Stimulated activated CD4-positive, alpha-beta T cell treated with anti-CD3 and anti-CD28 coated beads, Interleukin-15, amount 100 ng/mL, for 1 hour (primary cell): ENCODE results near the gene FKBP15.
"Not testable (repeated sequence)": the region's sequence is repeated elsewhere in the genome, so short reads cannot be mapped to it uniquely, and the experiment has no call there.

ENCODE experiments used
- DNase-seq, 2 donors: peaks; one replicate each; pipeline ENCODE4 v3.0.0-alpha.2; 2020; ENCODE audit warnings: low read depth in 1 of 2, low spot score in 1 of 2

The FKBP15 gene

GRCh38 chr9:113237026-113237425 is 15.9 kb upstream of the FKBP15 start:
- DNase-seq = no peak

GRCh38 chr9:113235701-113236255 is 14.7 kb upstream of the FKBP15 start:
- not testable (repeated sequence) for DNase-seq

GRCh38 chr9:113231701-113232100 is 10.6 kb upstream of the FKBP15 start:
- no peak for DNase-seq

- DNase-seq = no peak
Observed at GRCh38 chr9:113228130-113228665, 7.1 kb upstream of the FKBP15 start.

DNA sequence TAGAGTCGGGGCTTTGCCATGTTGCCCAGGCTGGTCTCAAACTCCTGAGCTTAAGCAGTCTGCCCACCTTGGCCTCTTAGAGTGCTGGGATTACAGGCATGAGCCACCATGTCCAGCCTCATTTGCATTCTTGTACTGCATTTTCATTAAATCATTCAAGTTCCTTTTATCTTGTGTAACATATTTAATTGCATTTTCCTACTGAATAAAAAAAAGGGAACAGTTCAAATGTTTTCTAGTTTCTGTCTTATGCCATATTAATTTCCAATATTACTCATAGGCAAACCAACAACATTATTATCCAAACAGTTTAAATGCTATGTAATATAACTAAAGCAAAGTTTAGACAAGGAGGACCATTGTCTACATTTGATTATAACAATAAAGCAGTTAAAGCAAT is 6.4 kb upstream of the FKBP15 start:
- DNase-seq = no peak

- DNase-seq = no peak
Observed at GRCh38 chr9:113223963-113224362, 2.9 kb upstream of the FKBP15 start.

GRCh38 chr9:113222482-113222841 is 1.4 kb upstream of the FKBP15 start:
- no peak for DNase-seq

GRCh38 chr9:113221800-113222481 is 864 bp upstream of the FKBP15 start:
- DNase-seq = no peak

DNA sequence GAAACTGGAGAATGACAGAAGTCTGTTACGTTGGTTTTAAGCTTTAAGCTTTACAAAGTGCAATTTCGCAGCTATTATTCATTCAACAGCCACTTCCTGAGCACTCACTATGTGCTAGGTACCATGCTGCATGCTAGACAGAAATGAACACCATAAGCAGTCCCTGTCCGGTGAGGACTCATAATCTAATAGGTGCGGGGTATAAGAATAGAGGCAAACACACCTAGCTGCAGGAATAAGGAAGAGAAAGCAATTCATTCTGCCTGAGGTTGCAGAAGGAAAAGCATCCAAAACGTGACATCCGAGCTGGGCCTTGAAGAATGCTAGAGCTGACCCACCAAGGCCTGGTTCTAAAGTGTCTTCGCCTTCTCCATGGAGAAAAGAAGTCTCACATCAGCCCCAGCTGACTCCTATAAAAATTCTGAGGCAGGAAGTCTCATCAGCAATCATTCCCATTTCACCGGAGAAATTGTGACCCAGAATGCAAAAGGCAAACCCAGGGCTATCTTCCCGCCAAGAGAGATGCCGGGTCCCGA is 542 bp downstream of the FKBP15 start:
- no peak for DNase-seq

- DNase-seq = no peak
Observed at GRCh38 chr9:113219969-113220368, 1.1 kb downstream of the FKBP15 start.

DNA sequence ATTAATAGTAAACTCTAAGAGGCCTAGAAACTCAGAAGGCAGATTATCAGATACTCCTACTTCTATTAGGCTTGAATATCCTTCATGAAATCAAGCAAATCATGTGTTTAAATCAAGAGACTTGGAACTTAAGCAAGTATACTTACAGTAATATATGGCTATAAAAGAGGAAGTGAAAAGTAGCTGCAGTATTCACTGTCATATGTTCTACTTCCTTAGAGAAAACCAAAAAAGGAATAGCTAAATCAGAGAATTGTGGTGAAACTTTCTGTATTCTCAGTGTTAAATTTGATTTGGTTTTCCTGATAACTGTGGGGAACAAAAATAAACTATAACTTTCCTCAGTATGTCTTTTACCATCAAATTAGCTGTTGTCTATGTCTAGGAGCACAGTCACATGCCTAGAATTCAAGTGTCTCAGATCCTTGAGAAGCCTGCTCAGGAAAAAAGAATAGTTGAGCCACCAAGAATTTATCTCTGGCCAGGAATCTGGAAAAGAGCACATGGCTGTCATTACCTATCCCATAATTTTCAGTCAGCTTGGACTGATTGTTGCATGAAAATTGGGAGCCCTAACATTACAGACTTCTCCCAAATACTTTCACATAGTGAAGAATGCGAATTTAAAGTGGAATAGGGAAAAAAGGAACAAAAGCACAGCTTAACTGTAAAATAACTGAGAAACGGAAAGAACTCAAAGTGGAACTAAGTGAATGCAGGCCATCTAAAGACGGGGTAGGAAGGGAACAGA is 1.7 kb downstream of the FKBP15 start:
- DNase-seq = no peak

DNA sequence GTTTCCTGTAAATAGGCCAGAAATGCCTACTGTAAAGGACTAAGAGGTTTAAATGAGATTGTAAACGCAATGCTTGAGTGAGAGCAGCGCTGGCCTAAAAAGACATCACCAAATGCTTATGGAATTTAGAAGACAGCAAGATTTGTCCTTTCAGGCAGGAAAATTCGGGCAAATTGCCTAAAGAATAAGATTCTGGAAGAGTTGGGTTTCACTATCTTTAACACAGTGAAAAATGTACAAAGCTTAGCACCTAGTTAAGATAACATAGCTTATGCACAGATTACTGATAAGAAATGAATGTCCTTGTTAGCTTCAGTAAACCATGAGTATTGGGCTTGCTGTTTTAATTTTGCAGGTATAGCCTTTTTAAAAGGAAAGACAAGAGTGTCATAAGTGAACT is 4.7 kb downstream of the FKBP15 start:
- no peak for DNase-seq

- no peak for DNase-seq
Observed at GRCh38 chr9:113215132-113215531, 5.9 kb downstream of the FKBP15 start.

GRCh38 chr9:113210815-113211214 is 10.3 kb downstream of the FKBP15 start:
- no peak for DNase-seq

DNA sequence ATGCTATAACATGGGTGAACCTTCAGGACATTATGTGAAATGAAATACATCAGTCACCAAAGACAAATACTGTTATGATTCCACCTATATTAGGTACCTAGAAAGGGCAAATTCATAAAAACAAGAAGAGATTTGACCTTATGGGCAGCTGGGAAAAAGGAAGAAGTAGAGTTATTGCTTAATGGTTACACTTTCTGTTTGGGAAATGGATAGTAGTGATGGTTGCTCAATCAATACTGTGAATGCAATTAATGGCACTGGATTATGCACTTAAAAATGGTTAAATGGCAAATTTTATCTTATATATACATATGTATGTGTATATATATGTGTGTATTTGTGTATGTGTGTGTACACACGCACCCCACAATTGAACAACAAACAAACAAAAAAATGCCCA is 15.2 kb downstream of the FKBP15 start:
- no peak for DNase-seq

DNA sequence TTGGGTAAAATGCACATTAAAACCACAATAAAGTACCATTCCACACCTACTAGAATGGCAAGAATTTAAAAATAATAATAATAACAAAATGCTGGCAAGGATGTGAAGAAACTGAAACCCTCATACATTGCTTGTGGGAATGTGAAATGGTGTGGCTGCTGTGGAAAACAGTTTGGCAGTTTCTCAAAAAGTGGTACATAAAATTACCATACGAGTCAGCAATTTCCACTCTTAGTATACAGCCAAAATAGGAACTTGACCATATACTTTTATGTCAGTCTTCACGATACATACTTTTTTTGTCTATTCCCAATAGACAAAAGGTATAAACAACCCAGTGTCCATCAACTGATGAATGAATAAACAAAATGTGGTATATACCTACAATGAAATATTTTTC is 15.6 kb downstream of the FKBP15 start:
- no peak for DNase-seq

GRCh38 chr9:113199683-113200329 is 21.3 kb downstream of the FKBP15 start:
- no peak for DNase-seq

GRCh38 chr9:113192455-113192854 is 28.6 kb downstream of the FKBP15 start:
- no peak for DNase-seq

GRCh38 chr9:113187929-113188595 is 33.0 kb downstream of the FKBP15 start:
- no peak for DNase-seq

GRCh38 chr9:113186137-113186755 is 34.8 kb downstream of the FKBP15 start:
- DNase-seq = no peak

DNA sequence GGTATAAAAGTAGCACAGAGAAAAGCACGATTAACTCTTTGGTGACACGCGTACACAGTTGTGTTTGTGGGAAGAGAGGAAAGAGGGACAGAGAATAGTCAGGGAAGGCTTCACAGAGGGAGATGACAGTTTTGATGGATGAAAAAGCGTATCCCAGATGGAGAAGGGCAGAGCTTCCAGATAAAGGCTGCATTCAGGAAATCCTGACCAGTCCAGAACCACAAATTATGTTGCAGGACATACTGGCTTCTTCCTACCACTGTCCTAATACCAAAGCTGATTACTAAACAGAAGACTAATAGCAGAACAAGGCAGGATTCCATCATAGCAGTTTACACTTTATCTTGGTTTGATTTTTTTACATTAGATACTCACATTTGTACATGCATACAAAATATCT is 35.8 kb downstream of the FKBP15 start:
- DNase-seq = no peak
